ENCODE measurements around the gene PLEKHA8.
"Not testable (repeated sequence)": the region's sequence is repeated elsewhere in the genome, so short reads cannot be mapped to it uniquely, and the experiment has no call there.

The PLEKHA8 gene

DNA sequence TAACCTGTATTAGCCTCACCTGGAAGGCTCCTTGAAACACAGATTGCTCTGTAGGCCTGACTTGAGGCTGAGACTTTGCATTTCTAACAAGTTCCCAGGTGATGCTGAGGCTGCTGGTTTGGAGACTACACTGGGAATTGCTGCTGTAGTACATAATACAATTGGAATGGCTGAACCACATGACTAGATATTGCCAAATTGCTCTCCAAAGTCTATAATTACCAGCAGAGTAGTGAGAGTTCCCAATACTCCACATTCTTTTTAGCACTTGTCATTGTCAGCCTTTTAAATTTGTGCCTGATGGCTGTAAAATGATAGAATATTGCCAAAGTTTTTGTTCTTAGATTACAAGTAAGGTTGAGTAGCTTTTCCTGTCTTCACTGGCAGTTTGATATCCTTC, 39.9 kb downstream of the PLEKHA8 start:
- DNase-seq = no peak

DNA sequence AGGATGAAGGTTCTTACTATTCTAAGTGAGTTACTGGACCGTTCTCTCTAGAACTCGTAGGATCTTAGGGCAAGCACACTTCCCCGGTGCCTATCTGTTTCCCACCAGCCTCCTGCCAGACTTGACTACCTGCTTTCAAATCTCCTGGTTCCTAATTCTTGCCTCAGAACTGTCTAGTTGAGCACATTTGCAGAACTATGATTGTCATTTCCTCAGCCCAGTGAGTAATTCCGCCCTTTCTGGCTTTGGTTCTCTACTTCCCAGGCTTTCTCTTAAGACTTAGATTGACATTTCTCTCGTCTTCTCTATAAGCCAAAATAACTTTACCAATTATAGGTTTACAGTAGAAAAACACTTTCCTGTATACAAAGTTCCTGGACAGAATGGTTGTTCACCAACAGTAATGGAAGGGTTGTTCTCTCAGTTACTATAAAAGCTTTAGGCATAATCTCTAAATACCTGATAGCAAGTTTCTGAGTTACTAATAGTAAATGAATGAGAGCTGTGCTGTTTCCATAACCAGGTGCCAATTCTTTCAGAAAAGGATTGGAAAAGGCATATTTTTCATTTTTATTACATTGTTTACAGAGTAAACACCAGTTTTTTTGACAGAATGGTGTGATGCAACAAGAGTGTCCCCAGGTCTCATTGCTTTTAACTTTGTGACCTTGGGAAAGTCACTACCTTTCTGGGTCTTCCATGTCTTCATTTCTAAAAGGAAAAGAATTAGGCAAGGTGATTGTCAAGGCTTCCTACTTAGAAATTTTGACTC, 41.1 kb downstream of the PLEKHA8 start:
- no peak for DNase-seq

DNA sequence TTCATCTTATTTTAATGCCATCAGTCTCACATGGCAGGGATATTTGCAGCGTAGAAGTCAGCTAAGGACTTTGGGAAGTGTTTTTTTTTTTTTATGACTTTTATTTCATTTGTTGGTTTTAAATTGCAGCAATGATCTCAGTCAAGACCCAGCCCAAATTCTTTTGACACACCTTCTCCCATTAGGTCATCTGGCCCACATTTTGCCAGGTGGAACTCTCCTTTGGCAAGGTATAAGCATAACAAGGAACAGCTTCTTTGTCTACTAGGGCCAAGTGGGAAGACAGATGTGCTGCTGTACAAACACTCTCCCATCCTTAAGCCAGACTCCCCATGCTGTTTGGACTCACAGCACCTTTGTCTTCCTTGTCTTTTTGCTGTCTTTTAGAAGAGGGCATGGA, 41.8 kb downstream of the PLEKHA8 start:
- no peak for DNase-seq

DNA sequence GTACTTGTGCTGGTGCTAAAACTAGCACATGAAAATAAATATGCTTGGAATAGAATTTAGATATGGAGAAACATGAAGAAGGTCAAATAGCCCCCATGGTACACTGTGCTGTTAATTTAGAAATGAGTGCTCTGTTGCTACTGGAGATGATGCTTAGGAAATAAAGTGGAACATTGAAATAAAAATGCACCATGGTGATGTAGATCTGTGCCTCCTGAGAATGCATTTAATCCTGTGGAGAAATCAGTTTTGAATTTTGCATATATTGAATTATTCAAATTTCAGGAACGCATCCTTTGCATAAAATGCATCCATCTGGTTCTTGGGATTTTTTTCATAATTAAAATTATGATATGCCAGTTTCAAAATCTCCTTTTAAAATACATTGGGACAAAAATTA, 44.5 kb downstream of the PLEKHA8 start:
- no peak for DNase-seq

DNA sequence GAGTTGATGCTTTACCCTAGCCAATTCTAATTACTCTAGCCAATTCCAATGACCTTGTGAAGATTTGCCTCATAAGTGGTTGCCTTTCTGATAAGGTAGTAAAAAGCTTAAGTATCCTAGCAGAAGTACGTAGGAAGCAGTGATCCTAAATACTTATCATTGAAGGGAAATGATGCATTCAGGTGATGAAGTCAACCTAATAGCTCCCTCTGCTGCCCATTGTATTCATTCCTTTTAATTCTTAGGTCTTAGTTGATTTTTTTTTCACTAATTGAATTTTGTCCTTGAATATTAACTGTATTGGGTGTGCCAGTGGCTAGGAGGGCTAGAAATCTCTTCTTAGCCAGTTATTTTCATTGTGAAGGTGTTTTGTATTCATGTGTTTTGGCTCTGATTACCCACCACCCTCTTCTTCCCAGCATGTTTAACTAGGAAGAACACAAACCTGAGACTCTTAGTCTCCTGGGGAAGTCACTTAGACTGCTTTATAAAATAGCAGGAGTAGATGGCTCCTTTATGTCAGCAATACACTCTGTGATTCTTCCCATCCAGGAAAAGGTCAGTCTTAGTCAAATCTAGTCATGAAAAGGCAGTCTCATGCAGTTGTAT, 46.3 kb downstream of the PLEKHA8 start:
- no peak for DNase-seq

DNA sequence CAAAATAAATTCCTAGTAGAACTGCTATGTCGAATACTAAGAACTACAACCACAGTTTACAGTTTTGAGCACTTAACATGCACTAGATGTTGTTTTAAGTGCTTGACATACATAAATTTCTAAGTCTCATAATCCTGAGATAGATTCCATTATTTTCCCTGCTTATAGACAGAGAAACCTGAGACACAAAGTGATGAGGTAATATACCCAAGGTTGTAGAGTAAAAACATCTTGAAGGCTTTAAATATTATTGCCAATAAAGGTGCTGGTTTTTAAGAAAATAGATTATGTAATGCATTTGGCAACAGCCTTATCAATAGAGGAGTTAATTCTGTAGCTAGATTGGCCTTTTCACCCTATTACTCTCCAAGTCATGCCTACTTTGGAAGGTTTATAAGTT, 48.2 kb downstream of the PLEKHA8 start:
- DNase-seq = no peak

DNA sequence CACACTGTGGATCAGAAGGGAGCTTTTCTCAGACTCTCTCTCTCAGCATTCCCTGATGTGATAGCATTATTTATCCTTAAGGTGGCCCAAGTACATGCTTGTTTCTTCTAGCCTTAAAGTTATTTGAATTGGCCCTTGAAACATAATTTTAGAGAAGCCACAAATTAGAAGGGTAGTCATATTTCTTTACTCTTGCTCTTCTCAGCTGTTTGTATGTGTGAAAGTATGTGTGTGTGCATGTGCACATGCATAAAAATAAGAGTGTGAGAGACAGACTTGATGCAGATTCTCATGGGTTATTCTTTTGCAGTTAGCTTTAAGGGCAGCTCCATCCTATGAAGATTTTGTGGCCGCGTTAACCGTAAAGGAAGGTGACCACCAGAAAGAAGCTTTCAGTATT, 50.1 kb downstream of the PLEKHA8 start:
- DNase-seq = no peak

DNA sequence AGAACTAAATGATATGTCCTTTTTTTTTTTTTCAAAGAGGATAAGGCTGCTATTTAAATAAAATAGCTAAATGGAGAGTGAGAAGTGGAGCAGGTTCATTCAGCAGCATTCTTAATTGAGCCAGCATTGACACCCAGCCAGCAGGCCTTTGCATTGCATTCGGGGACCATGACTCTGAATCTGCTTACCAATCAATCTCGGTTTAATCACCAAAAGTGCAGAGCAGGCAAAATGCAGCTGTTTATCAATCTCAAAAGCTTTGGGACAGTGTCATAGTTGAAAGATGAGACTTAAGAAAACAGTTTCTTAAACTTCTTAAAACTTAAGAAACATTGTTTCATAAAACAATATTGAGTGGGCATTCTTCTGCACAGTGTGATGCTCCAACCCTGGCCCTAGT, 51.7 kb downstream of the PLEKHA8 start:
- no peak for DNase-seq

DNA sequence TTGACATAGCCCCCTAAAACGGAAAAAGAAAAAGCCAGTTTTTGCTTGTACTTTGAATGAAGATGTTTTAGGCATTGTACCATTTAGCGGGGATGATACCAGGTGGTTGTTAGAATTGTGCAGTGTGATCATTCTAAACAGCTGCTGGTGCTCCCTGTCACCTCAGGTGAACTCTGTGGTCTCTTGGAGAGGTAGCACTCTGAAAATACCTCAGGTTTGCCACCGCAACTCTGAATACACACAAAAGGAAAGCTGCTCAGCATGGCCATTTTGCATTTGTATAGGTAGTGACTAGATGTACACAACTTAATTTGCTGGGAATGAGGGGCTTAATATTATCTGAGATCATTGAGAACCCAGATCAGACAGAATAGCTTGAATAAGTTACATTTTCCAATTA, 52.6 kb downstream of the PLEKHA8 start:
- no peak for DNase-seq

DNA sequence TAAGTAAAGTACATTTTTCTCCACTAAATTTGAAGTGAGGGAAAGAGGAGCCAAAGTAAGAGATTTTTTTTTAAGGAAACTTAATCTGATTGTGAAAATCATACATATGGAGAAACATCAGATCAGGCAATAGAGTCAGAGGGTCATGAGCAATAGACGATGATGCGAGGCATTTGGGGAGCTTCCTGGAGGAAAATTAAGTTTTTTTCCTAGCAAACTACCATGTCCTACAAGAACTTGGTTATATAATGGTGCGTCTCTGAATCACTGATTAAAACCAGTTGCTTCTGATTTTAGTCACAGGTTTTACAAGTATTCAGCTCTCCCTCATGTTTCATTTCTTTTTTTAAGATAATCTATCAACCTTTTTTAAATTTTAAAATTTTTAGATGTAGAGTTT, 54.5 kb downstream of the PLEKHA8 start:
- no peak for DNase-seq

DNA sequence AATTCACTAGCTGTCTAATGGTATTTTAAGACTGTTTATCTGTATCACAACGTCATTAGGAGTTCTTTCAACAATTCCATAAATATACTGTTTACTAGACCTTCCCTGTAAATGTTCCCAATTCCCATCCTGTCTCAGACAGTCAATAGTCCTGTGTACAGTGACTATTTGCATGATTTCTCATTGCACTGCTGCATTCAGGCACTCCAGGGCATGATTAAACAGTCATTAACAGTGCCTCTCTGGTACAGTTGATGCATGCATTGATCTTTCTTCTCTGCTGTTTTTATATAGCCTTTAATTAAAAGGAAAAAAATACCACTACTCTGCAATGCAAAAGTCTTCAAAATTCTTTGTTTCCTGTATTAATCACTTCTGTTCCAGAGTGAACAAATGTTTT, 55.1 kb downstream of the PLEKHA8 start:
- DNase-seq = no peak

DNA sequence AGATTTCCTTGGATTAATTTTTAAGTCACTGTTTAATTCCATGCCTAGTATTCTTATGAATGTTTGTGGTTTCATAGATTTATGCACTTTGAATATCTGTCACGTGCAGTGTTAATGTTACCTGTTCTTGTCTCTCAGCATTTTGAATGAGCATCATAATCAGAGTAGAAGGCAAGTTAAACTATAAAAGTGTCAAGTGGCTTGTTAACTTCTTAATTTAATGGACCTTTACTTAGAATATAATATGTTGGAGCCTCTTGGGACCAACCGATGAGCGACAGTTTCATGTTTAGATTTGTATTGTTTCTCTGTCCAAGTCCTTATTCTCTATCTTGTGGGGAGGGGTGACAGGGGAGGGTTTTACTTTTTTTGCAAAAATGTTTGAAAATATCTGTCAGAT, 56.0 kb downstream of the PLEKHA8 start:
- DNase-seq = no peak

DNA sequence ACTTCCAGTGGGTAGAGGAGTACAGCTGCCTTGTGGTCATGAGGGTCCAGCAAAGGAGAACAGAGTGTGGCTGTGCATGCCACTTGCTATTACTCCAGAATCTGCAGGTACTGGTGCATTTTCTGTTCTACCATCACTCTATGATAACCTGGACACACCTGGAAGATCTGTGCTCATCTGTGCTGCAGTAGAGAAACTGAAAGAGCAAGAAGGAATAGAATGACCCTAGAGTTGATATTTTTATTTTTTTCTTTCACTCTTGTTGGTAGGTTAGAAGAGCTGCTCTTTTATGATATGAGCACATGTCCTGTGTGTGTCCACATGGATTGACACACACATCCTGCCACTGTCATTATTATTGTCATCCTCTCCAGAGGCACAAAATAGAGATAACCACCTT, 58.3 kb downstream of the PLEKHA8 start:
- no peak for DNase-seq

DNA sequence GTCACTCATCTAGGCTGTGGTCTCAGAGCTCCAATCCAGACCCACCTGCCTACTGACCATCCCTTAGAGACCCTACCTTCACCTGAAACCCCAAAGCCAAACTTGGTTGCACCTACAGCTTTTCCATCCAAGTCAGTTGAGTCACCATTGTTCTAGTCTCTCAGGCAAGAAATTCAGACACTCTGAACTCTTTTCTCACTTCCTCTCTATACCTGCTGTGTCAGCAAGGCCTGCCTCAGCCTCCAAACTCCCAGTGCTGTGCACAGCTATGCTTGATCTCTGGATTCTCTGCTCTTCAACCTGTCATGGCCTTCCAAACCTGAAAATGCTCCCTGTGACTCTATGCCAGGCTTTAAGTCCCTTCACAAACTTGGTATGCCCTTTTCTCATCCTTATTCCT, 59.2 kb downstream of the PLEKHA8 start:
- no peak for DNase-seq

DNA sequence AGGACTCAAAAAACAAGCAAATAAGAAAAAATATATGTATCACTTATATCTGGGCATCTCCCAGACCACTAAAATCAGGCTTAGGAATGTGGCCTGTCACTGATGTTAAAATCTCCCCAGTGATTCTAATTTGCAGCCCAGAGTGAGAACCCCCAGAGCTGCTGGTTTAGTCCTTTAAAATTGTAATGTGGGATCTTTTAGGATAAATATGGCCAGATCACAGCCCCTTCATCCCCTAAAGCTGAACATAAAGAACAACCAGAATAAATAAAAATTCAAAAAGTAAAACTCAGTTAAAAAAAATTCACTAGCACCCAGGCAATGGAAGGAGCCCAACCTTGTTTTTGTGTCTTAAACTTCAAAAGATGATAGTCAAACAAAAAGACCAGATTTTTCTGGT, 60.1 kb downstream of the PLEKHA8 start:
- DNase-seq = no peak

DNA sequence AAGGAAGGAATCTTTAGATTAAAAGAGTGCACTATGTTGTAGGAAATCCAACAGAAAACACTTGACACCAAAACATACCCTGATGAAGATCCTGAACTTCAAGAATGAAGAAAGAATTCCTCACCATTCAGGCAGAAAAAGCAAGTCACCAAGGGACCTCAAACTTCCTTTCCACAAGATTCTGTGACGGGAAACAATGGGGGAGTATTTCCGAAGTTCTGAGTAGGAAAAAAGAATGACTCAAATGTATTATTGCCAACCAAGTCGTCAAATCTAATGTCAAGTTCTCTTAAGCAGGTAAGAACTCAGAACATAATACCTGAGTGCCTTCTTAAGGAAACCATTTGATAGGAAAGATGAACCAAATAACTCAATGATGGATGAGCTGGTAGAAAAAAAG, 61.9 kb downstream of the PLEKHA8 start:
- DNase-seq = no peak

DNA sequence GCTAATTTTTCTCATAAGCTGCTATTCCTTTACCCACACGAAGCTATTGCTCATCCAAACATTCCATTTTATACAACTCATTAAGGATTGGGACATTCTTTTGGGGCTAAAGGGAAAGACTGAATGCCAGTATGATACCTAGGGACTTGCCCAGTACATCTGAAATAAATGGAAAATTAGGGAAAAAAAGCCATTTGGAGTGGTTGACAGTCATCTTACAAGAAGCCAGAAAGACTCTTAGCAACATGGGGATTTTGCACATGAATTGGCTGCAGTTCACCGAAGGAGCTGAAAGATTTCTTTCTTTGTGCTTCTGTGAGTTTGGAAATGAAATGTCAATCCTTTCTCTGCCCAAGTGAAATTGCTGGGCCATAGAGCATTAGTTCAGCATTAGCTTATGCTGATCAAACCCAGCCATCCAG, 63.3 kb downstream of the PLEKHA8 start:
- no peak for DNase-seq

DNA sequence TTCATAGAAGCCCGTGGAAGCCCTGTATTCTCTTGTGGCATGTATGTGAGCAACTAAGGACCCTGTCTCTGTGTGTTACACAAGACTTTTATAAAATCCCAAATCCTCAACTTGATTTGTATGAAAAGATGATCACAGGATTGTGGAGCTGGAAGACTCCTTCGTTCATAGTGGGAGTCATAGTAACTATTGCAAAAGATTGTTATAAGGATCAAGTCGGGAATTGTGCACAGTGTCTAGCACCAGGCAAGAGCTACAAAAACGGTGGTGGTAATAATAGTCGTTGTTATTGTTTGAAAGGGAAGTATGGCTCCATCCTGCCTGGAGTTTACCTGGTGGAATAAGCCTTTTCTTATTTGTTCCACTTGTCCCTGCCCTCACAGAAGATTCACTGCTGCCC, 63.8 kb downstream of the PLEKHA8 start:
- no peak for DNase-seq

DNA sequence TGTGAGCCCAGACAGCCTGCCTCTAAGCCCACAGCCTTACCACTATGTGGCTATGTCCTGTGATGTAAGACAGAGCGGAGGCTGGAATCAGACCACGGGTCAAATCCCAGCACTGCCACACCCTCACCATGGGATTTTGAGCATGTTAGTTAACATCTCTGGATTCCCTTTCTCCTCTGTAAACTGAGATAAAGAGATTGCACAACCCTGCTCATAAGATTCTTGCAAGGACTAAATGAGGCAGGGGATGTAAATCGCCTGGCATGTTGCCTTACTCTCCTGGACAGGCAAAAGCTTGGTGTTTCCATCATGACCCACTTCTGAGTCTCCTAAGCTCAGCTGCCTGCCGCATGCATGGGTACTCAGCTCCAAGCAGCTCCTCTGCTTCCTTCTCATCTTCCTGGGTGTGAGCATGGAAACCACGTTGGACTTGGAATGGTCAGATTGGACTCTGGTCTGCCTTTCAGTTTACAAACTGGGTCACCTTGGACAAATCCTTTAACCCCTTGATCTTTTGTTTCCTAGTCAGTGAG, 65.3 kb downstream of the PLEKHA8 start:
- no peak for DNase-seq

DNA sequence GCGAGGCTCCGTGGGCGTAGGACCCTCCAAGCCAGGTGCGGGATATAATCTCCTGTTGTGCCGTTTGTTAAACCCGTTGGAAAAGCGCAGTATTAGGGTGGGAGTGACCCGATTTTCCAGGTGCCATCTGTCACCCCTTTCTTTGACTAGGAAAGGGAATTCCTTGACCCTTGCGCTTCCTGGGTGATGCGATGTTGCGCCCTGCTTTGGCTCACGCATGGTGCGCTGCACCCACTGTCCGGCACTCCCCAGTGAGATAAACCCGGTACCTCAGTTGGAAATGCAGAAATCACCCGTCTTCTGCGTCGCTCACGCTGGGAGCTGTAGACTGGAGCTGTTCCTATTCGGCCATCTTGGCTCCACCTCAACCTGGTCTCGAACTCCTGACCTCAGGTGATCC, 70.4 kb downstream of the PLEKHA8 start:
- not testable (repeated sequence) for DNase-seq

DNA sequence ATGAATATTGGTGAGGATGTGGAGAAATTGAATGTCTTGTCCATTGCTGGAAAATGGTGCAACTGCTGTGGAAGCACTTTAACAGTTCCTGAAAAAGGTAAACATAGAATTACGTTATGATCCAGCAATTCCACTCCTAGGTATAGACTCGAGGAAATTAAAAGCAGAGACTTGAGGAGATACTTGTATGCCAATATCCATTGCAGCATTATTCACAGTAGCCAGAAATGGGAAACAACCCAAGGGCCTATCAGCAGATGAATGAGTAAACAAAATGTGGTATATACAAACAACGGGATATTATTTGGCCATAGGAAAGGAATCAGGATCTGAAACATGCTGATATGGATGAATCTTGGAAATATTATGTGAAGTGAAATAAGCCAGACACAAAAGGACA, 74.1 kb downstream of the PLEKHA8 start:
- DNase-seq = no peak

DNA sequence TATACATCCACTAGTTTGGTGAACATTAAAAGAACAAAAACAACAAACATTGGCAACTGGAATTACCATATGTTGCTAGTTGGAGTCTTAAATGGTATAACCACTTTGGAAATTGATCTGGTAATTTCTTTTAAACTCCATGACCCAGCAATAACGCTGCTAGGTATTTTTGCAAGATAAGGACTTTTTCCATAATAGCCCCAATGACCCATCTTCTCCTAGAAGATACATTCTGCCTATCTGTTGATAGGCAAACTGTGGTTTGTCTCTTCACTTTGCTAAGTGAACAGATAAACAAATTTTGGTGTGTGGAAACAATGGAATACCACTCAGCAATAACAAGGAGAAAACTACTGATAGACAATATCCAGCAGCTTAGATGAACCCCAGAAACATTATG, 75.9 kb downstream of the PLEKHA8 start:
- no peak for DNase-seq

DNA sequence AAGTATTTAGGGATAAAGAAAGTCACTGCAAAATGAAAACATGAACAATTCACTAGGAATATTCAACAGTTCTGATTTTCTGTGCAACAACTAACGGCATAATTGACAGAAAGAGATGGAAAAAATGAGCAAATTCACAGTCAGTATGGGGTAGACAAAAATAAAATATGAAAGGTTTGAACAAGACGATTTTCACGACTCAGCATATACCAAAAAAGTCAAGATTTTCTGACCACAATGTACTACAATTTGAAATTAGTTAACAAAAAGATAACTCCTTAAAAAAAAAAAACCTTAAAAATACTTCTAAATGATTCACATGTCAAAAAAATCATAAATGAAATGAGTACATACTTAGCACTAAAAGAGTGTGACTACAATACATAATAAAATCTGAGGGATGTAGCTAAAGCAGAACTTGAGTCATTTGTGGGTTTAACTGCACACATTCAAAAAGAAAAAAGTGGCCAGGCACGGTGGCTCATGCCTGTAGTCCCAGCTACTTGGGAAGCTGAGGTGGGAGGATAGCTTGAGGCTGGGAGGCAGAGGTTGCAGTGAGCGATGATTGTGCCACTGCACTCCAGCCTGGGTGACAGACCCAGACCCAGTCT, 84.0 kb downstream of the PLEKHA8 start:
- no peak for DNase-seq

DNA sequence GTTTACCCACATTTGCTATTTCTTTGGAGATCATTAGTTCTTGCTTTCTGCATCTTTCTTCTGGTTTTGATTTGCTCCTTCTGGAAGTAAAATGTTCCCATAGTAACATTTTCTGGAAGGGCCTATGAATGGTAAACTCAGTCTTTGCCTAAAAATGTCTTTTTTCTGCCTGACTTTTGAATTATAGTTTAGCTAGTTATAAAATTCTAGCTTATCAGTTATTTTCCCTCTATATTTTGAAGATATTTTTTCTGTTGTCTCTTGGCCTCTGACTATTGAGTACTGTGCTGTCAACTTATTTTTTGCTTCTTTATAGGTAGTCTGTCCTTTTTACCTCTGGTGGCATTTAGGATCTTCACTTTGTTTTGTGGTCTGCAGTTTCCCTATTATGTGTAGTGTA, 84.9 kb downstream of the PLEKHA8 start:
- no peak for DNase-seq

Data from GF-D8 (cell line).